Endothelial cell of umbilical vein (primary cell): ENCODE results near the gene HYDIN. TPM values are rescaled to one million over a fixed set of nuclear protein-coding genes. Genes with fewer than 3 reads are reported as not detected.
"Not testable (repeated sequence)": the region's sequence is repeated elsewhere in the genome, so short reads cannot be mapped to it uniquely, and the experiment has no call there.

Experiments
- BruUV-seq: library from RNA; stranded (reverse); fragments of 400-500 nt; replicated peaks from 2 replicates; lab custom pipeline; 2021; lab: Mats Ljungman, UMichigan
- CTCF ChIA-PET: fragments of 300-600, 350-600 bp; sonication (Branson Sonifier 250); formaldehyde crosslinking; loops from one replicate; lab custom pipeline; 2021; ENCODE audit warnings: antibody characterized with exemption, inconsistent platforms; lab: Charles Lee
- POLR2A ChIA-PET: fragments of 300-600, 350-600 bp; sonication (Branson Sonifier 250); formaldehyde crosslinking; loops from one replicate; lab custom pipeline; 2021; ENCODE audit warnings: antibody characterized with exemption, inconsistent platforms; lab: Charles Lee
- DNase-seq: peaks from one replicate; pipeline ENCODE4 v3.0.0-alpha.2; 2011; ENCODE audit warnings: low read depth, low spot score
- FAIRE-seq: peaks from 2 replicates; lab custom pipeline; 2011; peaks lifted over from hg19 to GRCh38; lab: Jason Lieb, UNC
- H2AFZ ChIP-seq: 2 replicates; pipeline ENCODE4 v1.6.0; 2012; ENCODE audit warnings: low read depth, low read length, control low read depth, inconsistent platforms
- H3K27ac ChIP-seq: 2 replicates; pipeline ENCODE4 v1.5.1; 2011; ENCODE audit warnings: low read depth, mild to moderate bottlenecking, control low read depth, low read length, moderate library complexity; ENCODE audit not compliant: insufficient read depth
- H3K27me3 ChIP-seq, 2 experiments: 2 replicates each; pipeline versions ENCODE4 v1.6.0 to v1.6.1; 2011; ENCODE audit warnings: low read length in 2 of 2, mixed read lengths in 1 of 2; ENCODE audit not compliant: control insufficient read depth in 2 of 2, insufficient read depth in 2 of 2
- H3K36me3 ChIP-seq, 2 experiments: 2 replicates in 1 of 2; 3 replicates in 1 of 2; pipeline ENCODE4 v1.5.1; 2011; ENCODE audit warnings: low read length in 2 of 2, mild to moderate bottlenecking in 1 of 2, moderate library complexity in 1 of 2; ENCODE audit not compliant: control insufficient read depth in 2 of 2, insufficient read depth in 2 of 2; ENCODE audit errors: extremely low read depth in 1 of 2
- H3K4me1 ChIP-seq: 3 replicates; pipeline ENCODE4 v1.5.1; 2011; ENCODE audit warnings: mild to moderate bottlenecking, low read length; ENCODE audit not compliant: control insufficient read depth, insufficient read depth; ENCODE audit errors: extremely low read depth
- H3K4me2 ChIP-seq: 2 replicates; pipeline ENCODE4 v1.6.1; 2011; ENCODE audit warnings: low read length, control low read depth, mixed read lengths; ENCODE audit not compliant: insufficient read depth
- H3K4me3 ChIP-seq, 3 experiments: fragments of 200-600 bp in 1 of 3; sonication (generic), shearing (Covaris generic) in 1 of 3; replicated peaks in 1 of 3; 2 replicates each; pipeline ENCODE4 v1.5.1; 2011 to 2016; ENCODE audit warnings: control low read depth in 3 of 3, low read length in 3 of 3, mild to moderate bottlenecking in 2 of 3, inconsistent platforms in 1 of 3, low read depth in 1 of 3, moderate library complexity in 1 of 3; ENCODE audit not compliant: insufficient read depth in 1 of 3
- H3K79me2 ChIP-seq: 2 replicates; pipeline ENCODE4 v1.6.0; 2012; ENCODE audit warnings: low read length, inconsistent platforms; ENCODE audit not compliant: control insufficient read depth, insufficient read depth
- H3K9ac ChIP-seq: replicated peaks from 2 replicates; pipeline ENCODE3; 2011; ENCODE audit warnings: low read length, control low read depth; ENCODE audit not compliant: insufficient read depth; ENCODE audit errors: extremely low read depth
- H3K9me1 ChIP-seq: replicated peaks from 3 replicates; pipeline ENCODE4 v1.6.0; 2011; ENCODE audit warnings: mild to moderate bottlenecking, low read length; ENCODE audit not compliant: control insufficient read depth, insufficient read depth; ENCODE audit errors: extremely low read depth
- H3K9me3 ChIP-seq: replicated peaks from 2 replicates; pipeline ENCODE4 v1.5.1; 2012; ENCODE audit warnings: low read length, inconsistent platforms; ENCODE audit not compliant: control insufficient read depth, insufficient read depth
- H4K20me1 ChIP-seq: replicated peaks from 2 replicates; pipeline ENCODE3; 2011; ENCODE audit warnings: mild to moderate bottlenecking, low read length; ENCODE audit not compliant: control insufficient read depth, insufficient read depth; ENCODE audit errors: extremely low read depth
- dilution Hi-C: fragments of 300-500 bp; cut with MboI; formaldehyde crosslinking; loops from one replicate; pipeline ENCODE4 v1.15.0; 2019; ENCODE audit warnings: low sequenced_read_pairs; ENCODE audit not compliant: extremely low pct_ligation_motif_present
- intact Hi-C: fragments of 100-400 bp; cut with micrococcal nuclease; formaldehyde crosslinking; loops from one replicate; pipeline ENCODE4 v1.10.0; 2022
- polyA plus RNA-seq, 4 experiments: library from polyadenylated mRNA; depleted of rRNA in 3 of 4; stranded (reverse) in 3 of 4; unstranded in 1 of 4; fragments of >200 nt; gene quantifications; 2 replicates each; pipeline versions ENCODE4 v1.2.1 to v1.2.3, GENCODE V29; 2011 to 2012; ENCODE audit warnings: missing spikeins in 1 of 4
- total RNA-seq: library from RNA; stranded (reverse); gene quantifications from 2 replicates; pipeline ENCODE4 v1.2.3, GENCODE V29; 2021

The HYDIN gene
- total and polyA plus RNA-seq, 2 donors (not counting 3 experiments of a cell fraction or from before 2014, with no cell fraction given): not detected

DNA sequence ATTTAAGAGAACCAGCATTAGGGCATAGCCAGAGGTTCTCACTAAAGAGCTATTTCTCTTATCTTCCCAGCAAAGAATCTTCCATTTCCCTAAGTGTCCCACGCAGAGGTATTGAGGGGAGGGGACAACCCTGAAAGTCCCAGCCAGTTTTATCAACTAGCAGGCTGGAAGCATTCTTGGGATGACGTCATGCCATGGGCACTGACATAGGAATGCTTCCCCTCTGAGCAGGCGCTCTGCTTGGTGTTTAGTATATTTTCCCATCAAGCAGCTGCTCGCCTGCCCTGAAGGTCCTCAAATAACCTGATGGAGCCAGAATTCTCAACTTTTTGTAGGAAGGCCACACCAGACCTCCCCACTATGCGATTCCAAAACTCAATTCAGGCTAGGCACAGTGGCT is 276.7 kb downstream of the HYDIN start:
- H3K27ac ChIP-seq, H3K9me1 ChIP-seq, POLR2A ChIA-PET, BruUV-seq, DNase-seq, dilution Hi-C loops, H3K27me3 ChIP-seq, H3K4me2 ChIP-seq, H3K36me3 ChIP-seq, H2AFZ ChIP-seq, H4K20me1 ChIP-seq, H3K9ac ChIP-seq, H3K4me1 ChIP-seq, H3K79me2 ChIP-seq, intact Hi-C loops, CTCF ChIA-PET, H3K4me3 ChIP-seq, H3K9me3 ChIP-seq, FAIRE-seq: not testable (repeated sequence)

DNA sequence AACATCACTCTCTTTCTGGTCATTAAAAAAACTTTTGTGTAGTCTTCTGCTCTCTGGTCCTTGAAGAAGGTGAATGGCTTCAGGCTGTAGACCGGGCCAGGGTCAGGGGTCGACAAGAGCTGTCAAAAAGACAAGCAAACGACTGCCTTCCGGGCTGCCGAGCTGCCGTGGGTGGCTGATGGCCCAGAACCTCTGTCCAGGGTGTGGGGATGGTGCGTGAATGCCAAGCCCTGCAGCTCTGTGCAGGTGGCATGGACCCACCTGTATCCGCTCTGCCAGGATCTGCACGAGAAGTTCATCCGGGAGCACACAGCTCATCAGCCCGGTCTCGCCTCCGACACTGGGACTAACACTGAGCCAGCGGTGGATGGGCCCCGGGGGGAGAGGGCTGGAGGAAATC is 287.0 kb downstream of the HYDIN start:
- H2AFZ ChIP-seq, H3K36me3 ChIP-seq, H3K9me3 ChIP-seq, H3K4me1 ChIP-seq, H3K9ac ChIP-seq, H3K27ac ChIP-seq, H4K20me1 ChIP-seq, DNase-seq, H3K79me2 ChIP-seq, H3K4me3 ChIP-seq, dilution Hi-C loops, POLR2A ChIA-PET, H3K4me2 ChIP-seq, H3K9me1 ChIP-seq, BruUV-seq, intact Hi-C loops, H3K27me3 ChIP-seq, FAIRE-seq: not testable (repeated sequence)
- CTCF ChIA-PET: interaction anchor here (0.8 kb wide), 1 partner anchor 368 kb away, joined by 3 read pairs; no protein-coding TSS in a partner anchor

DNA sequence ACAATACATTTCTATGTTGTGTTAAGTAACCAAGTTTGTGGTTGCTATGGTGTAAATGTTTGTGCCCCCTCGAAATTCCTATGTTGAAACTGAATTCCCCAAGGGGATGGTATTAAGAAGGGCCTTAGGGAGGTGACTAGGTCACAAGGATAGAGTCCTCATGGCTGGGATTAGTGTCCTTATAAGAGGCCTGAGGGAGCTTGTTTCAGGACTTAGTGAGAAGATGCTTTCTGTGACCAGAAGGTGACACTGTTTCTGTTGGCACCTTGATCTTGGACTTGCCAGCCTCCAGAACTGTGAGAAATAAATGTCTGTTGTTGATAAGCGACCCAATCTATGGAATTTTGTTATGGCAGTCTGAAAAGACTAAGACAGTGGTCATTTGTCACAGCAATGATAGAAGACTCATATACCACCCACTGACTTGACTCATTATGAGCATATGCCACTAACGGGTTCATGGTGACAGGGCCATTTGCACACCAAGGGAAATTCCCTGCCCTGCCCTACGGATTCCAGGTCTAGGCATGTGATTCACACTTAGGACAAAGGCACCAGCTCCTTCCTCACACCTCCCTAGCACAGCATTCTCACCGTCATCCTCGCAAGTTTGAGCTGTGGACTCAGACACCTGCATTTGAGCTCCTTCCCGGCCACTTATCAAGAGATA is 290.7 kb downstream of the HYDIN start:
- H3K9me3 ChIP-seq, H4K20me1 ChIP-seq, CTCF ChIA-PET, intact Hi-C loops, H3K9me1 ChIP-seq, H3K79me2 ChIP-seq, POLR2A ChIA-PET, dilution Hi-C loops, FAIRE-seq, H3K36me3 ChIP-seq, H2AFZ ChIP-seq, DNase-seq, BruUV-seq, H3K27me3 ChIP-seq, H3K4me1 ChIP-seq, H3K27ac ChIP-seq, H3K4me2 ChIP-seq, H3K4me3 ChIP-seq, H3K9ac ChIP-seq: not testable (repeated sequence)

DNA sequence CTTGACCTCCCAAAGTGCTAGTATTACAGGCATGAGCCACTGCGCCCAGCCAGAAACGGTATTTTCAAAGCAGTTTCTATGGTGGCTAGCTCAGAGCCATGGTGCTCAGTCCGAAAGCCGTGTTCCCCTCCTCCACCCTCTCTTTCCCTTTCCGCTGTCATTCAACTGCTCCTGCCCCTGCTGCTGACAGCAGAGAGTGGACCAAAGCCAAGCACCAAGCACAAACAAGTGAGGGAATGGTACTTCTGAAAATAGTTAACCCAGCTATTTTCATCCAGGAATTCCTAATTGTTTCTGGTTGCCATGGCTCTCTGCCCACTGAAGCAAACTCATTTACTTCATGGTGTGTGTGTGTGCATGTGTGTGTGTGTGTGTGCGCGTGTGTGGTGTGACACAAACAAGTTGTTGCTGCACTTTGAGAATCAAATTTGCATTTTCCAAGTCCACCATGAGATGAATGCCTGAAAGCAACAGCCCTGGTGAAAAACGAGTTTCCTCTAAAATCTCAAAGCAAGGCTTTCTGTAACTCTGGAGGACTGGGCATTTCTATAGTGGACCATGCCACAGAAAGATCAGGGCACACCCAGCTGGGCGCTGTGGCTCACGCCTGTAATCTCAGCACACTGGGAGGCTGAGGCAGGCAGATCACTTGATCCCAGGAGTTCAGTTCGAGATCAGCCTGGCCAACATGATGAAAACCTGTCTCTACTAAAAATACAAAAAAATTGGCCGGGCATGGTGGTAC is 293.6 kb downstream of the HYDIN start:
- H3K4me2 ChIP-seq, H3K4me1 ChIP-seq, H3K9me1 ChIP-seq, H3K9ac ChIP-seq, CTCF ChIA-PET, H4K20me1 ChIP-seq, H3K4me3 ChIP-seq, H3K36me3 ChIP-seq, dilution Hi-C loops, H3K27me3 ChIP-seq, H3K9me3 ChIP-seq, BruUV-seq, POLR2A ChIA-PET, intact Hi-C loops, H3K79me2 ChIP-seq, H2AFZ ChIP-seq, DNase-seq, FAIRE-seq, H3K27ac ChIP-seq: not testable (repeated sequence)
